ENCODE data around the gene MYH10. TPM values are rescaled to one million over a fixed set of nuclear protein-coding genes. Genes with fewer than 3 reads are reported as not detected.

Gene MYH10
- total RNA-seq, 1 donor from 2014 or later, result 49.7 TPM

DNA sequence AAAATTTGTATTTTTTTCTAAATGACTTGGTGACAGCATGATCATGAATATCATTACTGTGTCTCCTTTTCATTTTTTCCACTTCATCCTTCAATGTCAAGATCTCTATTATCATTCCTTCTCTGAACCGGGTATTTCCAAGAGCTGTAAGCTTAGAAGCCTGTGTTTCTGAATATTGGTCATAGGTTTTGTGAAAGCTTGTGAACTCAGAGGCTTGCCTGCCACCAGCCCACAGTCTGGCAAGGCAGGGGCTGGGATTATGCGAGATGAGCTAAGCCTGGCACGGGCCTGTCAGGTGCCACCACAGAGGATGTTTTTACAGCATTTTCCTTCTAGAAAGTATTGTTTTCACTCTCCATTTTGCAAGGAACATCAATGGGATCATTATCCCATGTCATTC is 92.8 kb downstream of the MYH10 start:
- no peak for DNase-seq
- Histone ChIP-seq H3K27me3 (ENCODE audit: low read depth) (no peaks in the 10 kb centered on the region), H3K4me3 (no peak overlapping the region), H3K36me3 (peaks cover 77% of the 10 kb centered on the region), H3K4me1 (peaks cover 4% of the 10 kb centered on the region), H3K9me3 (replicated peaks) (no peaks in the 10 kb centered on the region), H3K27ac (replicated peaks) (no peak overlapping the region)
- TF ChIP-seq, protein P1, sequence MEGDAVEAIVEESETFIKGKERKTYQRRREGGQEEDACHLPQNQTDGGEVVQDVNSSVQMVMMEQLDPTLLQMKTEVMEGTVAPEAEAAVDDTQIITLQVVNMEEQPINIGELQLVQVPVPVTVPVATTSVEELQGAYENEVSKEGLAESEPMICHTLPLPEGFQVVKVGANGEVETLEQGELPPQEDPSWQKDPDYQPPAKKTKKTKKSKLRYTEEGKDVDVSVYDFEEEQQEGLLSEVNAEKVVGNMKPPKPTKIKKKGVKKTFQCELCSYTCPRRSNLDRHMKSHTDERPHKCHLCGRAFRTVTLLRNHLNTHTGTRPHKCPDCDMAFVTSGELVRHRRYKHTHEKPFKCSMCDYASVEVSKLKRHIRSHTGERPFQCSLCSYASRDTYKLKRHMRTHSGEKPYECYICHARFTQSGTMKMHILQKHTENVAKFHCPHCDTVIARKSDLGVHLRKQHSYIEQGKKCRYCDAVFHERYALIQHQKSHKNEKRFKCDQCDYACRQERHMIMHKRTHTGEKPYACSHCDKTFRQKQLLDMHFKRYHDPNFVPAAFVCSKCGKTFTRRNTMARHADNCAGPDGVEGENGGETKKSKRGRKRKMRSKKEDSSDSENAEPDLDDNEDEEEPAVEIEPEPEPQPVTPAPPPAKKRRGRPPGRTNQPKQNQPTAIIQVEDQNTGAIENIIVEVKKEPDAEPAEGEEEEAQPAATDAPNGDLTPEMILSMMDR (IDR thresholded peaks at IDR 0.05; ENCODE audit: borderline replicate concordance), result no peak
- intact Hi-C loops (cut with micrococcal nuclease), result no loop called here

DNA sequence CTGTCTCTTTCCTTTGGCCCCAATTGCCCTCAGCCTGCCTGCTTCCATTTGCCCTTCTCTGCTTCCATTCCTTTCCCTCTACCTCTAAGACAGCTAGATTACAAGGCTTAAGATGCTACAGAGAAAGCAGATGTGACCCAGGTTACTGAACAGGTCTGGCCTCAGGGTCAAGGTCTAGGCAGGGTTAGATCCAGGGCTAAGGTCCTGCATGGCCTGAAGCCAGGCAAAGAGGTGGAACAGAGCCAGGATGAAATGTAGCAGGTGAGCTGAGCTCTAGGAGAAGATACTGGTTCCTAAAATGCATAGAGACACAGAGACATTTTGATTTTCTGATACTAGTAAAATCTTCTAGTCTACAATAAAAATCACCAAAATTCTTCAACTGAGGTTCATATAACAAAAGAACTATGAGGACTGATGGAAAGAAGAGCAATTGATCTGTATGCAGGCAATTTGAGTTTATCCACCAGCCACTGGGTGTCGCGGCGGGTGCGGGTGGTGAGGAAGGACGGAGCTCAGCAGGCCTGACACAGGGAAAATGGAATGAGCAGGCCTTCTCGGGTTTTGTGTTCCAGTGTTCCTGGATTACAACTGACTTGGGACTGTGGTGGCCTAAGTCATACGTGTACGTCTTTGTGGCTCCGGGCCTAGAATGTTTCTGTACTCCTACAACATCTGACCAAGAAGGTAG is 95.9 kb downstream of the MYH10 start:
- Histone ChIP-seq H3K4me1 (no peaks in the 10 kb centered on the region), H3K27me3 (ENCODE audit: low read depth) (no peaks in the 10 kb centered on the region), H3K4me3 (no peak overlapping the region), H3K9me3 (replicated peaks) (no peaks in the 10 kb centered on the region), H3K36me3 (peaks cover 54% of the 10 kb centered on the region), H3K27ac (replicated peaks) (no peak overlapping the region)
- intact Hi-C loops (cut with micrococcal nuclease), result no loop called here
- TF ChIP-seq, protein P1 (IDR thresholded peaks at IDR 0.05; ENCODE audit: borderline replicate concordance), result no peak
- DNase-seq, result no peak

DNA sequence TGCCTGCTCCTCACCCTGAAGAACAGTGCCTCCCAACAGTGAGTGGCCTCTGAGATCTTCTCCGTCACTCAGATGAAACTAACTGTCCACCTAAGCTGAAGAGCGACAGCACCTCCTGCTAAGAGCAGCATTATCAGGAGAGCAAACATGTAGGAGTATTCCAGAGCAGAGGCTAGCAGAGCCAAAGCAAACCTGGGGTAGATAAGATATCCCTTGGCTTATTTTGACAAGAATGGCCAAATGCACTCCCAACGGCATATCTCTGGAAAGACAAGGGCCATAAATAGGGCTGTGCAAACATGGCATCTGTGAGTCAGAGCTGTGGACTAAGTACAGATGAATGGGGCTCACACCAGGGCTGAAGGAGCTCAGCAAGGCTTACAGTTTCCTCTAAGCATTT is 98.5 kb downstream of the MYH10 start:
- H3K4me1 ChIP-seq, result no peaks in the 10 kb centered on the region
- no peak overlapping the region for H3K27ac ChIP-seq (replicated peaks)
- peaks cover 56% of the 10 kb centered on the region for H3K36me3 ChIP-seq
- no peaks in the 10 kb centered on the region for H3K9me3 ChIP-seq (replicated peaks)
- TF ChIP-seq, protein P1 (IDR thresholded peaks at IDR 0.05; ENCODE audit: borderline replicate concordance), result no peak
- no peak for DNase-seq
- no peaks in the 10 kb centered on the region for H3K27me3 ChIP-seq (ENCODE audit: low read depth)
- no peak overlapping the region for H3K4me3 ChIP-seq
- intact Hi-C loops (cut with micrococcal nuclease), result no loop called here

DNA sequence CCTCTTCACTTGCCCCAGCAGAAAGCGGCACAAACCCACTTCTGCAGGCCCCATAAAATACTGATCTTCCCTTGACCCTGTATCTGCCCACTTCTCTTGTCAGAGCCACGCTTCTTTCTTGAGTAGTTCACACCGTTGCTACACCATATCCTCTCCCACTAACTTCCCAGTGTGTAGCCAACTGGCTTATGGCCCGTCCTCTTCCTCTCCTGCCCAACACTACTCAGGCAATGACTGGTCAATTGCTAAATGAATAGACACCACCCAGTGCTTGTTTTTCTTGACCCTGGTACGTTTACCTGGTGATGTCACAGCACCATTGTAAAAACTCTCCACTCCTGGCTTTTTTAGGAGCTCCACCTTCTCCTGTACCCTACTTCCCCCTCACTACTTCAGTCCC is 107.9 kb downstream of the MYH10 start:
- Histone ChIP-seq H3K27me3 (ENCODE audit: low read depth) (no peaks in the 10 kb centered on the region), H3K27ac (replicated peaks) (no peak overlapping the region), H3K36me3 (peaks cover 38% of the 10 kb centered on the region), H3K4me1 (no peaks in the 10 kb centered on the region), H3K4me3 (no peak overlapping the region), H3K9me3 (replicated peaks) (no peaks in the 10 kb centered on the region)
- TF ChIP-seq, protein P1 (IDR thresholded peaks at IDR 0.05; ENCODE audit: borderline replicate concordance), result no peak
- intact Hi-C loops (cut with micrococcal nuclease), result no loop called here
- DNase-seq, result no peak

DNA sequence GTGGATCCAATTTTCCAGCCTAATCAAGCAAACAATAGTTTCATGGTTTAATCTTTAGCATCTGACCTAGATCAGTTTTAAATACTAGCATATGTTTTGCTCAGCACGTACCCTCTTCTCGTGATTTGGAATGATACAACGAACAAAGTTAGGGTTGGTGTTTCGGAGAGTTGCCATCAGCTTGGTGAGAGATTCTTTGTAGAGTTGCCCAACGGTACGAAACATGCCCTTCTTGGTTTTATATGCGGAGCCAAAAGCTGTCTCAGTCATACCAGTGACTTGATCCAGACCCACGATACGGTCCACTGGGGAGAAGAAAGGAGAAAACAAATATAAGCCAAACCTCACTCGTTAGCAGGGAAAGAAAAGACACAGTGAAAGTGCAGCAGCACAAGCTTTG is 109.5 kb downstream of the MYH10 start:
- DNase-seq, result no peak
- intact Hi-C loops (cut with micrococcal nuclease), result no loop called here
- TF ChIP-seq, protein P1 (IDR thresholded peaks at IDR 0.05; ENCODE audit: borderline replicate concordance), result no peak
- Histone ChIP-seq H3K36me3 (peaks cover 48% of the 10 kb centered on the region), H3K27ac (replicated peaks) (no peak overlapping the region), H3K4me1 (no peaks in the 10 kb centered on the region), H3K4me3 (no peak overlapping the region), H3K9me3 (replicated peaks) (no peaks in the 10 kb centered on the region), H3K27me3 (ENCODE audit: low read depth) (no peaks in the 10 kb centered on the region)
